Urothelium cell line (cell line): ENCODE data around the gene CLDND2.
"Not testable (repeated sequence)": the region's sequence is repeated elsewhere in the genome, so short reads cannot be mapped to it uniquely, and the experiment has no call there.

Source experiments
- DNase-seq: peaks from one replicate; pipeline ENCODE4 v3.0.0; 2011; ENCODE audit warnings: low spot score, mixed read lengths
- FAIRE-seq: peaks from 2 replicates; lab custom pipeline; 2011; peaks lifted over from hg19 to GRCh38; lab: Jason Lieb, UNC

CLDND2 gene, protein sequence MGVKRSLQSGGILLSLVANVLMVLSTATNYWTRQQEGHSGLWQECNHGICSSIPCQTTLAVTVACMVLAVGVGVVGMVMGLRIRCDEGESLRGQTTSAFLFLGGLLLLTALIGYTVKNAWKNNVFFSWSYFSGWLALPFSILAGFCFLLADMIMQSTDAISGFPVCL

DNA sequence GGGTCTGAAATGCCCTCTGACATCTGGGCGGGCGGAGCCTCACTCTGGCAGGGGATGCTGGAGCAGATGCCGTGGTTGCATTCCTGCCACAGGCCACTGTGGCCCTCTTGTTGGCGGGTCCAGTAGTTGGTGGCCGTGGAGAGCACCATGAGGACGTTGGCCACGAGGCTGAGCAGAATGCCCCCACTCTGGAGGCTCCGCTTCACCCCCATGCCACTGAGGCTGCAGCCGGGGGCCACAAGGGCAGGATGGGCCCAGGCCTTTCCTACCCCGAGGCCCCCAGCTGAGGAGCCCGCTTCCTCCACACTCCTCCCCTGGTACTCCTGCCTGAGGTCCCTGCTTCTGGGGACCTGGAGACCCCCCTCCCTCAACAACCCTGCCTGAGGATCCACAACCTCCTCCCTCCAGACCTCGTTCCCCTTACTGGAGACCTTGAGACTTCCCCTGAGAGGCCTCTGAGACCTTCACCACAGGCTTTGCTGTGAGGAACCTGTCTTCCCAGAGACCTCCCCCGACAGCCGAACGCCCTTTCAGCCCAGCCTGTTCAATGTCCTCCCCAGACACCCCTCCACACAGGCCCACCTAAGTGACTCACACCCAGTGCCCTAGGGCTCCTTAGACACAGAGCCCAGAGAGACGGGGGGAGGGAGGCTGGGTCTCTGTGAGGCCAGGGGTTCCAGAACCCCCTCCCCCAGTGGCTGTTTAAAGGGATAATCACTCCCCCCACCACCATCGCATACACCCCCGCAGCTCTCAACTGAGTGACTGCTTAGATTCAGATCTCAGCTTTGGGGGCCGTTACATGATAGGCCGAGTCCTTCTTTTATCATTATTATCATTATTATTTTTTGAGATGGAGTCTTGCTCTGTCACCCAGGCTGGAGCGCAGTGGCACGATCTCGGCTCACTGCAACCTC is at the start of gene CLDND2:
Gene CLDND2, minus strand, starts transcription at position 638 of the 917 bp plus-strand sequence. Its CDS starts 426 bp downstream, at position 212.
- no peak for DNase-seq
- no peak for FAIRE-seq

DNA sequence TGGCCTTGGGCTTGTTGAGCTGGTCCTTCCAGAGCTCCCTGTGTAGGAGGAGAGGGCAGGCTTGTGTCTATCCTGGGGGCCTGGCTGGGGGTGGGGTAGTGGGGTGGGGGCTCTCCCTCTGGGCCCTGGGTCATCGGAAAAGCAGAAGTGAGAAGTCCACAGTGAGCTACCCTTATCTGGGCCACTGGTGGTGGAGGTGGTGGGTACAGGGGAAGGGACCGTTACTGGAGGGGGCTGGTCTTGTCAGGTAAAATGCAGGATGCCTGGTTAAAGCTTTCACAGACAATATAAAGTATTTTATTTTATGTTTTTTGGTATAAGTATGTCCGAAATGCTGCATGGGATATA is 49.0 kb upstream of the CLDND2 start:
- FAIRE-seq (no peak), DNase-seq (no peak)

DNA sequence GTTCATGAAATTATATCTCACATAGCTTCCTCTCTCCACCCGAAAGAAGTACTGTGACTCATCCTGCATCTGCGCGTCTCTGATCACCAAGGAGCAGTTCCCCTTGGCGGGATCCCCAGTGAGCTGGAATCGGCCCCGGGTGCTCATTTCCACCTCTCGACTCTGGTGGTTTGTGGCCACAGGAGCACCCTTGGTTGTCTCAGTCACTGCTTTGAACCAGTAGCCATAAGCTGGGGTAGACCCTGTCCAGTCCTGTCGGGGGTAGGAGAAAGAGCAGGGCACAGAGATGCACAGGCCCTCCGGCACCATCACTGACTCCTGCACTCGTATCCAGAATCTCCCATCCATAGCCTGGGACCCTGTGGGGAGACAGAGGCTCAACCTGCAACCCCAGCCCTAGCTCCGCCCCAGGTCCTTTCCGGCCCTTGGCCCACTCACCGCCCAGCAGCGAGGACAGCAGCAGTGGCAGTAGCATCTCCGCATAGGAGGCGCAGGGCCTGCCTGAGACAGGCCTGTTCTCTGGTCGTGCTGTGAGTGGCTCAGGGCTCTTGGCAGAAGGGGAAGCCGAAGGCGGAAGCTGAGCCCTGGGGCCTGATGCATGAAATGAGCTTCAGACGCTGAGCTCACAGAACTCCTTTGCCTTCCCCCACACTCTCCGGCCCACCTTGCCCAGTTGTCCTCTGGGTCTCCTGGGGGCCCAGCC is 48.5 kb upstream of the CLDND2 start, which contains the start of gene SIGLEC10:
Gene SIGLEC10, minus strand, starts transcription at position 536 of the 703 bp plus-strand sequence. Its CDS starts 61 bp downstream, at position 475.
- FAIRE-seq = no peak
- no peak for DNase-seq

DNA sequence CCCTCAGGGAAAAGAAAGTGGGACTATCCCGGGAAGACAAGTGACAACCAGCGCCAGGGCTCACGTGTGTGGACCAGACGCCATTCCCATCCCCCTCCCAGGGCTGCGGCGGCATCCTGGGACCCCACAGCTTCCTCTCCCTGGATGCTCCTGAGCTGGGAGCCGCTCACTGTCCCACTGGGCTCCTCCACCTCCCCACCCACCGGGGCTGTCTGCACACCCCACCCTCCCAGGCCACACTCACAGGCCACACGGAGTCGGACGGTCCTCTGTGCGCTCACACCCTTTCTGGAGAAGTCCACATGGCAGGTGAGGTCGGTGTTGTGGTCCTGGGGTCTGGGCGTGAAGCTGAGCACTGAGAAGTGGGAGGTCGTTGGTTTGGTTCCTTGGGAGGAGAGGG is 47.6 kb upstream of the CLDND2 start:
- DNase-seq, FAIRE-seq: not testable (repeated sequence)

DNA sequence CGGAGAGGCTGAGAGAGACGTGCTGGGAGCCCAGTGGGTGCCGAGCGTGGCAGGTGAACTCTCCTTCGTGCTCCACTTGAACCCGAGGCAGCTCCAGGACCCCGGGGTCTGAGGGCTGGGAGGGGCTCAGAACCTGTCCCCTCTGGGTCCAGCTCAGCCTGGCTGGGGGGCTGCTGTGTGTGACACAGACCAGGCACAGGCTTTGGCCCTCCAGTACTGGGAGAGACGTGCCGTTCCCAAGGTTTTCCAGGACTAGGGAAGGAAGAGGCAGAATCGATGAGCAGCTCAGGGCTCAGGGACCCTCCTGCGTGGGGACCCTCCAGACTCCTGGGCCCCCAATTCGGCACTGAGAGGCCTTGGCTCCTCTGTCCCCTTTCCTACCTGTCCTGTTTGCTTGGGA is 46.4 kb upstream of the CLDND2 start:
- DNase-seq (no peak), FAIRE-seq (no peak)

DNA sequence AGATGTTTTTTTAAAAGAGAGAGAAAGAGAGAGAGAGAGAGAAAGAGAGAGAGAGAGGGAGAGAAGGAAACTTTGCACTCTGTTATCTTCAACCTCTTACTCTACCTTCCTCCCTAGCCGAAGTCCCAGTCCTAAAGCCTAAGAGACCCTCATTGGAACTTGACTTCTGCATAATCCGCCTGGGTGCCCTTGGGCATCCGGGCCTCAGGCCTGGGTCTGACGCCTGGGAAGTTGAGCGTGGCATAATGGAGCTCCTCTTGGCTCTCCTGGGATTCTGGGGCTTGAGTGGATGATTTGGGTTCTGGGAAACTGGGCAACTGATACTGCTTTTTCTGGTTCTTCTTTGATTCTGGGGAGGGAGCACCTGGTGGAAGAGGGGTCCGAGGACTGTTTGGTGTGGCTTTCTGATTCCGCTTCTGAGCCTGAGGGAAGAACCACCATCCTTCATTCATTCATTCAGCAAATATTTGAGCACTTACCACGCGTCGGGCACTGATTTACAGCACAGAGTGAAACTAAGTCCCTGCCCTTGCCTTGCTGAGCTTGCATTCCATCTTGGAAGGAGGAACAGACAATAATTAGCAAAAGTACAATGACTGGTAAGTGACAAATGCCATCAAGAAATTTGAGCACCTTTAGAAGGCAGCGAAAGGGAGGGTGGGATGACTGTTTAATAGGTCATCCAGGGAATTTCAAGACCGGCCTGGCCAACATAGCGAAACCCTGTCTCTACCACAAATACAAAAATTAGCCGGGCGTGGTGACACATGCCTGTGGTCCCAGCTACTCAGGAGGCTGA is 42.3 kb upstream of the CLDND2 start:
- DNase-seq (no peak), FAIRE-seq (no peak)

DNA sequence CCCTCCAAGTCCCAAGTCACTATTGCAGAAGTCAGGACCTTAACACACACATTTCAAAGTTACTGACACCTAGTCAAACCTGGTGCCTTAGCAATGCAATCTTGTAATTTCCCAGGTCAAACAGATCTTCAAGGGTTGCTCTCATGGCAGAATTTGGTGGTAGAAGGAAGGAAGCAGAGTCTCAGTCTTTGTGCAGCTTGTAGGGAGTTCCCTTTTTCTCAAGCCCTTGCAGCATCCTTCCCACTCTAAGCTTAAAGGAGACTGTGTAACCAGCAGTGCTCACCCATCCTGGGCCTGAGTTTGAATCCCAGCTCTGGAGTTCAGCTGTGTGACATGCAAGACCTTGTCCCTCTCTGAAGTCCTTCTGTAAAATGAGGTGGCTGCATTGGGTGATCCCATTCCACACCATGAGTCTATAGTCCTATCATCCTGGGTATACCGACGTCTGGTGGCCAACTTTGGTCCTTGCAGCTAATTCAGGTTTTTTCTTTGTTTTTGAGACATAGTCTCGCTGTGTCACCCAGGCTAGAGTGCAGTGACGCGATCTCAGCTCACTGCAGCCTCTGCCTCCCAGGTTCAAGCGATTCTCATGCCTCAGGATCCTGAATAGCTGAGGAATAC is 38.8 kb upstream of the CLDND2 start:
- DNase-seq (no peak), FAIRE-seq (no peak)

DNA sequence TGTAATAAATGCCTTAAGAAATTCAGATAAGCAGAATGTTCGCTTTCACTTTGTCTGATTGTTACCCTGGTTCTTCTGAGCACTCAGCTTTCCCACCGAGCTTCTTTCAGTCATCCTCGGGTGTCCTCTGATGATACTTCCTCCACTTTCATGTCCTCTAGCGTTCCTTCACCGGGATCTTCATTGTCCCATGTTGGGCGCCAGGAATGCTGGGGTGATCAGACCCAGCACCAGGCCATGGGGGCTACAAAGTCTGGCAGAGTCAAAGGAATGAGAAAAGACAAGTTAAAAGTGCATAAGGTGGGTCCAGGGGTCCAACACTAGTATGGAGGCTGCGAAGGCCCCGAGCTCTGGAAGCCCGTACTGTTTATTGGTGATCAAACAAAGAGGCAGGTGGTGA is 33.3 kb upstream of the CLDND2 start:
- no peak for FAIRE-seq
- DNase-seq = no peak

DNA sequence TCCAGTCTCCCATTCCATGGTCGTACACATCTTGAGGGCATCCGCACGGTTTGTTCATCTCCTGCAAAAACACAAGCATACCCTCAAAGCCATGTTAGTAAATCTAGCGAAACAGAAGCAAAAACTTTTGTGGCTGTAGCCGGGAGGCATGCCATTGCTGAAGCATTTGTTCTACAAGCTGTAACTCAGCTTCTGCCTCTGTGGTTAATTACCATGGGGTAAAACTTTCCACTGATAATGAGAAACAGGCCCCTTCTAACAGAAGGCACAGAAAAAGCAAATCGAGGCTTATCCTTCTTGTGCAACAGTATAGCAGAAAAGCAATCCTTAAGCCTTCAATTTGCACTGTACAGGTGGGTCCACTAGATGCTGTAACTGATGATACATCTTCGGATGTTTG is 31.1 kb upstream of the CLDND2 start:
- not testable (repeated sequence) for DNase-seq, FAIRE-seq

DNA sequence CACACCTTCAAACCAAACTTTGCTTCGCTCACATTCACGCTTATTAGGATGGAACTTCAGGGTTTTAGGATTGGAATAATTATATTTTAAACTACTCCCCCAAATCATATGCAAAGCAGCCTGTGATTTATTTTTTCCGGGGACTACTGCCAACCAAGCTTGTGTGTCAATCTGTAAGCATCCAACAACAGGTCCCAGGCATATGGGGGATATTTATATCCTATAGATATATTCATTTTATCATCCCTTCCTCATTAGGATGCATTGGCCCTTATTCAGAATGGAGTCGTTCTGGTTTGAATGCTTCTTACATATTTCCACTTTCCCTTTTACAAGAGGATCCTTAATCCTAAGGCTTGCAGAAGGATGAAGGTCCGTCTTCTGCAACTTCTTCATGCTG is 30.4 kb upstream of the CLDND2 start:
- no peak for FAIRE-seq
- no peak for DNase-seq

DNA sequence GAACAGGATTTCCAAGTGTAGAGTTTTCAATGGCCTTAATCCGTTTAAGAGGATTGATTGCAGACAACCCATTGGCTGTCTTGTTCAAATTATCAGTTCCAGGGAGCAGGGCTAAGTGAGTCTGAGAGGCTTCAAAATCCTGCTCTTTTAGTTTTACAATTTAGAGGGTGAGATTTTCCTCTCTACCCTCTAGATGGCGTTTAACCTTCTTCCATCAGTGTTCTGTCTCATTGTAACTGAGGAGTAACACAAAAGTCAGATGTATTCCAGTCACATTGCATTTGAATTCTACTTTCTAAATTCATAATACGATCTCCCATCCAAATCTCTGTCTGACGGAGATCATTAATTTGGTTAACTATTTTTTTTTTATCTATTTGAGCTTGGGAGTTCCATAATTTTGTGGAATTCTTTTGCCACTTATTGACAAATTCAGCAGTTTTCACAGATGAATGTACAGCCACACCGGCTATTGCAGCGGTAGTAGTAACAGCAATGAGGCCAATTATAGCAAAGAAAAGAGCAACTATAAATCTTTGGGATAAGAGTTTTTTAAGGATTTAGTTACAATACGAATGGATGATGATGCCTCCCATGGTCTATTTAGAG is 29.4 kb upstream of the CLDND2 start:
- DNase-seq (peak; percentile 30), FAIRE-seq (no peak)

DNA sequence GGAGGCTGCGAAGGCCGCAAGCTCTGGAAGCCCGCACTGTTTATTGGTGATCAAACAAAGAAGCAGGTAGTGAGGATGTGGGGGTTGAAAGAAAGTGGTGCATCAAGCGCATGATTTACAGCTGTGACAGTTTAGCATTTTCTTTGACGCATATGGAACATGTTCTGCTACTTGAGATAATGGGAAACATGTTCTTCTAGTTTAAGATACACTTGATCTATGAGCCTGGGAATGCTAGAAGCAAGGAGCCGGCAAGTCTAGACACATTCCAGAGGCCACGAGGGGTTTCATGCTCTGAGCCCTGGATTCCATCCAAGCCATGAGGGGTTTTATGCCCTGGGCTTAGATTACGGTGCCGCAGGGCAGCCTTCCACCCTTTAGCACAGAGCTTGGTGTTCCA is 28.6 kb upstream of the CLDND2 start:
- not testable (repeated sequence) for DNase-seq

DNA sequence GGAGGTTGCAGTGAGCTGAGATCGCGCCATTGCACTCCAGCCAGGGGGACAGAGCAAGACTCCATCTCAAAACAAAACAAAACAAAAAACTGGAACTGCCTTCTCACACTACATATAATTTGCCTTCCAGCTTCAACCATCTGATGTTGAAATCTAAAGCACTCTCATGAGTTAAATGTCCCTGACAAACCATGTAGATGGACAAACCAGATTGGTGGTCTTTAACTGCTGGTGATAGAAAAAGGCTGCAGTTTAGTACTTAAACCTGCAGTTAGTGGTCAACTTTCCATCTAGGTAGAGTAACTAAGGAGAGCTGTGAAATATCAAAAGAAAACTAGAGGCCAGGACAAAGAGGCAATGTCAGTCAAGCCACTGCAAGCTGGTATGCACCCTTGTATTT is 27.4 kb upstream of the CLDND2 start:
- DNase-seq = no peak
- no peak for FAIRE-seq

More for the DNA sequence above, 28.6 kb upstream of the CLDND2 start:
- FAIRE-seq = not testable (repeated sequence)

DNA sequence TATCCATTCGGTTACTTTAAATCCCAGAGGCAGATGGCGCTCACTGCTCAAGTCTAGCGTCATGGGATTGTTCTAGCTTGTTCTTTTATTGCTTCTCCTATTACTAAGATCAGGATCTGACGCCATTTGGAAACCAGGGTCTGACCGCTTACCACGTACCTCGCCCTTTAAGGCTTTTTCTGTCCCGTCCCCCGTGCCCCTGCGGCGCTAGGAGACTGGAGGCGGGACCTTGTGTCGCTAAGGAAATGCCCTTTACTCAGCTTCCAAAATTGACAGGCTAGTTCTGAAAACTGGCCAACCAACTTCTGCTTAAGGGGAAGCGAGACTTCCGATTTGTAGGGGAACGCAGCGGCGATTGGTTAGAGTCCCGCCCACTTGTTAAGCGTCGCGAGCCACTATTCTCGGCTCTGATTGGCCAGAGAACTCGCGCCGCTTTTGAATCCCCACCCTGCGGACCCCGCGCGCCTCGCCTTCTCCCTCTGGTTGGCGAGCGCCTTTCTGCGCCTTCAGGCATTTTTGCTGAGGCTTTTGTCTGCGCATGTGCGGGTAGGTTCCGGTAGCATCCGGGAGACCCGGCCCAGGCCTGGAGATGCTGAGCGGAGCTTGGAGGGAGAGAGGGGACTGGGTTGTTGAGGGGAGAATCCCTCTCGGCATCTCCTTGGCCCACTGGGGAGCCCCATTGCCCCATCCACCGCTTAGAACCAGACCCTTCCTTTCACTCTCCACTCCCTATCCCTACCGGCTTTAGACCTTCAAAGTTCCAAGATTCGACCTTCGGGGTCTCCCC is 25.4 kb upstream of the CLDND2 start:
- no peak for FAIRE-seq
- DNase-seq = peak; percentile 97

DNA sequence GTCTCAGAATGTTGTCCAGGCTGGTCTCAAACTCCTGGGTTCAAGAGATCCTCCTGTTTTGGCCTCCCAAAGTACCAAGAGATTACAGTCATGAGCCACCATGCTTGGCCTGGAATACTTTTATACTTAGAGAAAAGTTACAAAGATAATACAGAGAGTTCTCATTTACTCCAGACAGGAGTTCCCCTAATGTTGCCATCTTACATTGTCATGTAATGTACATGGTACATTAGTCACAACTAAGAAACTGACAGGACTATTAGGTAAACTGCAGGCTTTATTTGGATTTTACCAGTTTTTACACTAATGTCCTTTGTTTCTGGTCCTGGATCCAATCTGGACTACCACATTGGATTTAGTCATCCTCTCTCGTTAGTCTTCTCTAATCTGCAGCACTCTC is 23.9 kb upstream of the CLDND2 start:
- FAIRE-seq = no peak
- no peak for DNase-seq

DNA sequence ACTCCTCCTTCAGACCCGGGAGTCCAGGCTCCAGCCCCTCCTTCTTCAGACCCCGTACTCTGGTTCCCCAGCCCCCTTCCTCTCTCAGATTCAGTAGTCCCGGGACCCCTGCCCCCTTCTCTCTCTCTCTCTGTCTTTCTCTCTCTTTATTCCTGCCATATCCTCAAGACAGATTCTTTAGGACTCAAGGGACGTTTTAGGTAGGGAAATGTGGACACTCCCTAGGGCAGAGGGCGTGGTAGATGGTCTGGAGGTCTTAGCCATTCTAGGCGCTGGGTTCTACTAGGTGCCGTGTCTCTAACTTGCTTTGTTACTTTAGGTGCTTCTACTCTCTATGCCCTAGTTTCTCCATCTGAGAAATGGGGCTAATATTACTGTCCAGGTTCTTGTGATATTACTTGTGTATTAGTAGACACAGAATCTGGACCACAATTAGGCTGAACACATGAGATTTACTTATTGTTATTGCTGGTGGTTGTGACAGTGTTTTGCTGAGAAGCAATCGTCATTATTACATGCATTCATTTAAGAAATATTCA is 22.3 kb upstream of the CLDND2 start:
- FAIRE-seq (no peak), DNase-seq (no peak)

DNA sequence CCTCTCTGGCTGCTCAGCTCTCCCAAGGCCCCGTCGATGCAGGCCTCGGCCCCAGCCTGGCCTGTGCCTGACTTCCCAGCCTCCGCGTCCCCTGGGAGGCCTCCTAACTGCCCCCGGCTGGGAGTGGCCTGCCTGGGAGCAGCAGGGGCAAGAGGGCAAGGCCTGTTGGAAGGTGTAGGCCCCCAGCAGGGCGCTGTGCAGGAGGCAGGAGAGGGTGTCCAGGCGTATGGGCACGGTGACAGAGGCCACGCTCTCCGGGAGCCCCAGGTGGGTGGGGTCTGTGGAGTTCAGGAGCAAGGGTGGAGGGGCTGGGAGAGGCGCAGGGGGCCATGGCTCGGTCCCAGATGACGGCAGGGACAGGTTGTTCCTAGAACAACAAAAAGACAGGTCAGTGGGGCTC is 20.3 kb upstream of the CLDND2 start:
- DNase-seq = no peak
- no peak for FAIRE-seq

DNA sequence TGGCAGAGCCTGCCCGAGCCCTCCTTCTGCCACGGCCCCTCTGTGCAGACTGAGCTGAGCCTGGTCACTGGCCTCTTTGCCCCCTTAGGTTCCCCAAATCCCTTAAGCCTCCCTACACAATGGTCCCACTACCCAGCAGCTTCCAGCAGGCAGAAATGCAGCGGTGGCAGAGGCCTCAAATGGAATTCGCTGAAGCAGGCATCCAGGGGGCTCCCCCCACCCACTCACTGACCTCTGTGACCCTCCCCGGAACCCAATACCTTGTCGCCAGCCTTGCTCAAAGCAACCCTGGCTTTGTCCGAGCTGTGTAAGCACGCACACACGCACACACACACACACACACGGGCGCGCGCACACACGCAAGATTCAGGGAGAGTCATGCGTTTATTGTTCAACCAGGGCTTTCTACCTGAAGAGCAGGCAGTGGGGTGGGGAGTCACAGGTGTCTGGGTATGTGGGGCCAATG is 19.2 kb upstream of the CLDND2 start, which contains the start of gene LIM2:
Gene LIM2, minus strand, starts transcription at position 51 of the 466 bp plus-strand sequence. CDS start 531 bp downstream, outside the sequence.
- DNase-seq (no peak), FAIRE-seq (no peak)
